GM18868 (cell line): ENCODE results near the gene DYNLT4.
"Not testable (repeated sequence)": the region's sequence is repeated elsewhere in the genome, so short reads cannot be mapped to it uniquely, and the experiment has no call there.

ENCODE experiments used
- ATAC-seq: cut with Tn5 transposase; IDR thresholded peaks from one replicate; pipeline ENCODE4 v1.9.1; 2021; ENCODE audit warnings: mild to moderate bottlenecking, moderate library complexity; ENCODE audit not compliant: unreplicated experiment

The DYNLT4 gene

GRCh38 chr1:44829506-44830384 is 22.6 kb upstream of the DYNLT4 start:
- ATAC-seq, result no peak

DNA sequence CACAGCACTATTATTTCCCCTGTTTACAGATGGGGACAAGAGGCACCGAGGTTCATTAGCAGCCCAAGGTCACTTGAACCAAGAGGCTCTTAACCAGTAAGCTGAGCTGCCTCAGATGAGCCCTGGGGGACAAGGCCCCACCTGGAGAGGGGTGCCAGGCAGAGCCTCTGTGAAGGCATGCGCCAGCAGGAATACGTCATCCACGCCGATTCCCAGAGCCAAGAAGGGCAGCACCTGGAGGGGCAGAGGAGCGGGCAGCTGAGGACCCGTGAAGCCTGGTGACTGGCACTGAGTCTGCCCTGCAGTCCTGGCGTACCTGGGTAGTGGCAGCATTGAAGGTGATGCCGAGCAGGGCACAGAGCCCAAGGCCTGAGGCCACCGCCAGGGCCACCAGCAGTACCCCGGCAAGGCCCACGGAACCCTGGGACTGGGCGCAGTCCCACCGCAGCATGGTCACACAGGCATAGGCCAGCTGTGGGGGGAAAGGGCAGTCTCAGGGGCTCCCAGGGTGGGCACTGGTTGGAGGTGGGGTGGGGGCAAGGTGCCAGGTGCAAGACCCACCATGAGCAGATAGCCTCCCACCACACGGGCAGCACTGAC is 21.8 kb upstream of the DYNLT4 start:
- ATAC-seq, result no peak

DNA sequence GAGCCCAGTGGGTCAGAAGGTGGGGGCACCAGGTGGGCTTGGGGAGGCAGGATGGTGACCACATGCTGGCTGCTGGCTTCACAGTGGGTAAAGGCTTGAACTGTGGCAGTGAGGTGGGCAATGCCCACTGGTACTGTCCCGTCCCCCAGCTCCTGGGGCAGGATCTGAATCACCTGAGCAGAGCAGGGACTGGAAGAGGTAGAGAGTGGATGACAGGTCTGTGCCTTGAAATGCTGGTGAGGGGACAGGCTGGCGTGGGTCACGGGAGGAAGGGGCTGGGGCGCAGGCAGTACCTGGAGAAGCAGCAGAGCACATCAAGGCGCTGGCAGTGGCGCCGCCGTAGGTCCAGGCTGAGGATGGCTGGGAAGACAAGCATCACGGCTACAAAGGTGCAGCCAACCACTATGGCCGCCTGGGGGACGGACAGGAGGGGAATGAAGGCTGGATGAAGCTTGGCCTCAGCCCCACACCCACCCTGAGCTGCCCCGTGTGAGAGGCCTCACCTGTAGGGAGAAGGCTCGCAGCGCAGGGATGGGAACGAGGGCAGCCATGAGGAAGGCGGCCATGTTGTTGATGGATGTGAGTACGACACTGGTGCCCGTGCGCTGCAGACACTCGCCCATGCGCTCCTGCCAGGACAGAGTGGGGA is 21.0 kb upstream of the DYNLT4 start:
- ATAC-seq, result no peak

GRCh38 chr1:44827197-44828002 is 20.2 kb upstream of the DYNLT4 start:
- ATAC-seq, result no peak

- no peak for ATAC-seq
These were observed 19.4 kb upstream of the DYNLT4 start for GRCh38 chr1:44826375-44827196.

GRCh38 chr1:44824392-44824791 is 17.2 kb upstream of the DYNLT4 start:
- not testable (repeated sequence) for ATAC-seq

- ATAC-seq, result no peak
These were observed 15.9 kb upstream of the DYNLT4 start for GRCh38 chr1:44822981-44823451.

DNA sequence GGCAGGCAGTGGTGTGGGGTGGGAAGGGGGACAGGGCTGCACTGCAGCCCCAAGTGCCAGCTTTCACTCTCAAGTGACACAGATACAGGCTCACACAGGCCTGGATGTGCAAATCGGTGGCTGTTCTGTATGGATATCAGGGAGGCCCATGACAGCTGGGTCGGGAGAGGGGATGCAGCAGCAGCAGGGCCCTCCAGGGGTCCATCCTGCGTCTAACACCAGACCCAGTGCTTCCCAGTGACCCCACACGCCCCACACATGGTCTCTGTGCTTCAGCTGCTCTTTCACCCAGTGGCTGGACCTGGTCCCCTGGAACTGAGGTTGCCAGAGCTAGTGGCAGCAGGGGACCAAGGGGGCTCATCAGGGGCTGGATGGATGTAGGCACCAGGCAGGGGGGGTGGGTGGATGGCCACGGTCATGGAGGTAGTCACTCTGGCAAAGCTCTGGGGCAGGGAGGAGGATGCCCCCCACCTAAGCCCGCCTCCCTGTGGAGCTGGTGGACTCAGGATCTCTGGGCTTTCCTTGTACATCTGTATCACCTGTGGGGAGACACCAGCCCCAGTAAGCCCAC is 15.1 kb upstream of the DYNLT4 start:
- no peak for ATAC-seq

GRCh38 chr1:44821240-44821715 is 14.1 kb upstream of the DYNLT4 start:
- ATAC-seq, result no peak

DNA sequence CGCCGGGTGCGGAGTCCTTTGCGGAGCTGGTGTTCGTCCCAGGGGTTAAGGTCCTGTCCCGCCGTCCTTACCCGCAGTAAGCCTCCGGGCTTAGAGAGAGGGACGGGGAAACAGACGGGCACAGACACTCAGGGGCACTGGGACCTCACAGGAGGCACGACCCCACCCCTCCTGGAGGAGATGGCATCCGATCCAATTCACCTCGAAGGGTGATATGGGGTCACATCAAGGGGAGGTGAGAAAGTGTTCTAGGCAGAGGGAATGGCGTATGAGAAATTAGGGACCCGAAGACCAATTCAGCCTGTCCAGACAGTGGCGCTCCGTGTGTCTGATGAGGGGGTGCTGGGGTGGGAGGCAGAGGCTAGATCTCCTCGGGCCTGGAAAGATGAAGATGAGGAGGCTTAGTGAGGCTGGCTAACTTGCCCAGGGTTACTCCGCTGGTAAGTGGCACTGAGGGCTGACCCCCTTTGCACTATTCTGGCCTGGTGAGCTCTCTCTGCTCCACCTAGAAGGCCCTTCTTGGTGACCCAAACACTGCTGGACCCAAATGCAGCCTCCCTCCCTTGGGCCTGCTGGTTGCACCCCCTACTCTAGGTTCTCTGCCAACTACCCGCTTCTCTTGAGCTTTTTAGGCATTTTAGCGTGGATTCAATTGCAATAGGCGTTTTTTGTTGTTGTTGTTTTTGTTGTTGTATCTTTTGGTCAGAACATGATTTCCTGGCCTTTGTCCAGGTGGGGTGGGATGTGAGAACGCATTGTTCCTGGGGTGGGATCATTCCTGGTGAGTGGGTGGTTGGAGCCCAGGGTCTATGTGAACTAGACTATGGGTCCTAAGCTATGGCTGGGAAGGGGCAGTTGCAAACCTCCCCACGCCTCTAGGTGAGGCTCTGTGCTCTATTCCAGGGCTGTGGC is 13.4 kb upstream of the DYNLT4 start:
- no peak for ATAC-seq

GRCh38 chr1:44819608-44820327 is 12.6 kb upstream of the DYNLT4 start:
- peak; percentile 85 for ATAC-seq

DNA sequence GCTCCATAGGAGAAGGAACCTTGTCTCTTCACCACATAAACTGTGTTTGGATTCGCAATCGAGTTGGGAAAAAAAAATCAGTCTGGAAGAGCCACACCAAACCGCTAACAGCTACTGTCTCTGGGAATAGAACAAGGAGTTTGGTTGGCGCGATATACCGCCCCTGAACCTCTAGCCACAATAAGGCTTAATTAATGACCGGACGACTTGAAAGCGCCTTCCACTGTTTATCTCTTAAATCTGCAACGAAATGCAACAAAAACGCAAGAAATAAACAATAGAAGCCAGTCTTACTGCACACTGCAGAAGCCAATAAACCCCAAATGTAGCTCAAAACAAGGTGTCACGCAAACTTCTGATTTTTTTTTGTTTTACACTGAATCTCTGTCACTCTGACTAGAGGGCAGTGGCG is 12.1 kb upstream of the DYNLT4 start:
- ATAC-seq, result no peak

- ATAC-seq, result no peak
These were observed 10.8 kb upstream of the DYNLT4 start for GRCh38 chr1:44817771-44818495.

DNA sequence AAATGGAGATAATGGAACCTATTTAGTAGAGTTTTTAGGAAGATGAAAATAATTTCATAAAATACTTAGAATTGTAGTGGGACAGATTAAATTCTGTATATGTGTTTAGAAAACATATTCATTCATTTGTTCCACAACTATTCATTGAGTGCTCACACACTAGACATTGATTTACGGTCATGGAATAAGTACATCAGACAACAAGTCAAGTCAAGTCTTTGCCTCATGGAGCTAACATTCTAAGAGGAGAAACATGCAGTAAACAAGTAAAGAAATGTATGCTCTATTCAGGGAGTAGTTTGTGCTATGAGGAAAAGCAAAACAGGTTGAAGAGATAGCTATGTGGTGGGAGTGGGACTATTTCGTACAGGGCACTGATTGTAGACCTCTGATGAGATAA is 10.2 kb upstream of the DYNLT4 start:
- ATAC-seq, result no peak

DNA sequence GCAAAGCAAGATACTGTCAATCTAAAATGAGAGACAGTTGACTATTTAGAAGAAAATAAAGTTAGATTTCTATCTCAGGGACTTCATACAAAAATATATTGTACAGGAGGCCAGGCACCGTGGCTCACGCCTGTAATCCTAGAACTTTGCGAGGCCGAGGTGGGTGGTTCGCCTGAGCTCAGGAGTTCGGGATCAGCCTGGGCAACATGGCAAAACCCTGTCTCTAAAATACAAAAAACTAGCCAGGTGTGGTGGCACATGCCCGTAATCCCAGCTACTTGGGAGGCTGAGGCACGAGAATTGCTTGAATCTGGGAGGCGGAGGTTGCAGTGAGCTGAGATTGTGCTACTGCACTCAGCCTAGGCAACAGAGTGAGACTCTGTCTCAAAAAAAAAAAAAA is 8.8 kb upstream of the DYNLT4 start:
- ATAC-seq, result not testable (repeated sequence)

GRCh38 chr1:44812822-44813543 is 5.8 kb upstream of the DYNLT4 start:
- no peak for ATAC-seq

DNA sequence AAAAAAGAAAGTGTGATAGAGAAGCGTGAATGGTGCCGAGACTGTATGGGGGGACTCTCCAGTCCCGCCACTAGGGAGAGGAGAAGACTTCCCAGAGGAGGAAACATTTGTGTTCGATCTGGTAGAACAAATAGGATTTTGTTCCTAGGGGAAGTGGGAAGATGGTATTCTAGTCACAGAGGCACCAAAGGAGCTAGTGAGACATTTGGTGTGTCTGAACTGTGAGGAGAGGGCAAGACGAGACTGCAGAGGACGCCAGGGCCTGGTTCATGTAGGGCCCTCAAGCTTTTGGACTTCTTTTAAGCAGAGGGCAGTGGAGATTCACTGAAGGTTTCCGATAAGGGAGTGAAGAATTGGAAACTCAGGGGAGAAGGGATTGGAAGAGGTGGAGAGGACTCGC is 4.1 kb upstream of the DYNLT4 start:
- no peak for ATAC-seq
